HL-60 (cell line): ENCODE results near the gene RIC8A.

Experiments
- GABPA ChIP-seq: IDR thresholded peaks from 2 replicates; pipeline ENCODE4 v1.6.1; 2012; ENCODE audit warnings: low read depth
- POLR2AphosphoS5 ChIP-seq: IDR thresholded peaks from 2 replicates; pipeline ENCODE4 v1.6.1; 2012; ENCODE audit warnings: low read depth
- TF ChIP-seq, protein P1 (sequence below): IDR thresholded peaks from one replicate; pipeline ENCODE4 v1.5.1; 2011; ENCODE audit warnings: low read length, control low read depth, inconsistent platforms; ENCODE audit not compliant: insufficient read depth
- TF ChIP-seq, protein P2 (sequence below): IDR thresholded peaks from 2 replicates; pipeline ENCODE4 v1.6.1; 2012; ENCODE audit warnings: low read depth; ENCODE audit not compliant: insufficient replicate concordance

DNA sequence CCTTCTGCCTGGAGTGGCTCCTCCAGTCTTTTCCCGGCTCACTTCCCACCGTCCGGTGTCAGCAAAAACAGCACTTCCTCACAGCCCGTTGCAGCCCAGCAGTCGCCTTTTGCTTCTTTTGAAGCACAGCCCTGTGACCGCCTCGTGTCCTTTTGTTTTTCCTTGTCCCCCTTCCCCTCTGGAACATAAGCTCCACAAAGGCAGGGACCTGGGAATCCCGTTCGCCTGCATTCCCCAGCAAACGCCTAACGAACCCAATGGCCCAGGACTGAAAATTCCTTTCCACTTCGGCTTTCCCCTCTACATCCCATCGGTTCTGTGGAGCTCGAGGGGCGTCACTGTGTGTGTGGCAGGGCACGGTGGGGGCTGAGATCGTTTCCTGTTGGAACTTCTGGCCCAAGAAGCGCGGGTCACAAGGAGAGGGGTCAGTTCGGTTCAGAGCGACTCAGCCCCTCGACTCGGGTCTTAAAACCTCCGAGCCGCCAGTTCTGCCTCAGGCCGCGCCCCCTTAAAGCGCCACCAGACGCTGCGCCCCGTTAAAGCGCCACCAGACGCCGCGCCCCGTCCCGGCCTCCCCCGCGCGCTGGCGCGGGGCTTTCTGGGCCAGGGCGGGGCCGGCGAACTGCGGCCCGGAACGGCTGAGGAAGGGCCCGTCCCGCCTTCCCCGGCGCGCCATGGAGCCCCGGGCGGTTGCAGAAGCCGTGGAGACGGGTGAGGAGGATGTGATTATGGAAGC, 841 bp downstream of the RIC8A start:
- peak; percentile 29 for TF ChIP-seq POLR2AphosphoS5
- TF ChIP-seq, protein P1, sequence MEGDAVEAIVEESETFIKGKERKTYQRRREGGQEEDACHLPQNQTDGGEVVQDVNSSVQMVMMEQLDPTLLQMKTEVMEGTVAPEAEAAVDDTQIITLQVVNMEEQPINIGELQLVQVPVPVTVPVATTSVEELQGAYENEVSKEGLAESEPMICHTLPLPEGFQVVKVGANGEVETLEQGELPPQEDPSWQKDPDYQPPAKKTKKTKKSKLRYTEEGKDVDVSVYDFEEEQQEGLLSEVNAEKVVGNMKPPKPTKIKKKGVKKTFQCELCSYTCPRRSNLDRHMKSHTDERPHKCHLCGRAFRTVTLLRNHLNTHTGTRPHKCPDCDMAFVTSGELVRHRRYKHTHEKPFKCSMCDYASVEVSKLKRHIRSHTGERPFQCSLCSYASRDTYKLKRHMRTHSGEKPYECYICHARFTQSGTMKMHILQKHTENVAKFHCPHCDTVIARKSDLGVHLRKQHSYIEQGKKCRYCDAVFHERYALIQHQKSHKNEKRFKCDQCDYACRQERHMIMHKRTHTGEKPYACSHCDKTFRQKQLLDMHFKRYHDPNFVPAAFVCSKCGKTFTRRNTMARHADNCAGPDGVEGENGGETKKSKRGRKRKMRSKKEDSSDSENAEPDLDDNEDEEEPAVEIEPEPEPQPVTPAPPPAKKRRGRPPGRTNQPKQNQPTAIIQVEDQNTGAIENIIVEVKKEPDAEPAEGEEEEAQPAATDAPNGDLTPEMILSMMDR, result no peak
- TF ChIP-seq, protein P2, sequence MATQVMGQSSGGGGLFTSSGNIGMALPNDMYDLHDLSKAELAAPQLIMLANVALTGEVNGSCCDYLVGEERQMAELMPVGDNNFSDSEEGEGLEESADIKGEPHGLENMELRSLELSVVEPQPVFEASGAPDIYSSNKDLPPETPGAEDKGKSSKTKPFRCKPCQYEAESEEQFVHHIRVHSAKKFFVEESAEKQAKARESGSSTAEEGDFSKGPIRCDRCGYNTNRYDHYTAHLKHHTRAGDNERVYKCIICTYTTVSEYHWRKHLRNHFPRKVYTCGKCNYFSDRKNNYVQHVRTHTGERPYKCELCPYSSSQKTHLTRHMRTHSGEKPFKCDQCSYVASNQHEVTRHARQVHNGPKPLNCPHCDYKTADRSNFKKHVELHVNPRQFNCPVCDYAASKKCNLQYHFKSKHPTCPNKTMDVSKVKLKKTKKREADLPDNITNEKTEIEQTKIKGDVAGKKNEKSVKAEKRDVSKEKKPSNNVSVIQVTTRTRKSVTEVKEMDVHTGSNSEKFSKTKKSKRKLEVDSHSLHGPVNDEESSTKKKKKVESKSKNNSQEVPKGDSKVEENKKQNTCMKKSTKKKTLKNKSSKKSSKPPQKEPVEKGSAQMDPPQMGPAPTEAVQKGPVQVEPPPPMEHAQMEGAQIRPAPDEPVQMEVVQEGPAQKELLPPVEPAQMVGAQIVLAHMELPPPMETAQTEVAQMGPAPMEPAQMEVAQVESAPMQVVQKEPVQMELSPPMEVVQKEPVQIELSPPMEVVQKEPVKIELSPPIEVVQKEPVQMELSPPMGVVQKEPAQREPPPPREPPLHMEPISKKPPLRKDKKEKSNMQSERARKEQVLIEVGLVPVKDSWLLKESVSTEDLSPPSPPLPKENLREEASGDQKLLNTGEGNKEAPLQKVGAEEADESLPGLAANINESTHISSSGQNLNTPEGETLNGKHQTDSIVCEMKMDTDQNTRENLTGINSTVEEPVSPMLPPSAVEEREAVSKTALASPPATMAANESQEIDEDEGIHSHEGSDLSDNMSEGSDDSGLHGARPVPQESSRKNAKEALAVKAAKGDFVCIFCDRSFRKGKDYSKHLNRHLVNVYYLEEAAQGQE, result peak; percentile 14
- TF ChIP-seq GABPA, result no peak
